Activated CD8-positive, alpha-beta memory T cell treated with anti-CD3 and anti-CD28 coated beads for 24 hours (primary cell): ENCODE measurements around the gene ERN1.

ENCODE experiments used
- DNase-seq: peaks from one replicate; pipeline ENCODE4 v3.0.0-alpha.2; 2020

The ERN1 gene

DNA sequence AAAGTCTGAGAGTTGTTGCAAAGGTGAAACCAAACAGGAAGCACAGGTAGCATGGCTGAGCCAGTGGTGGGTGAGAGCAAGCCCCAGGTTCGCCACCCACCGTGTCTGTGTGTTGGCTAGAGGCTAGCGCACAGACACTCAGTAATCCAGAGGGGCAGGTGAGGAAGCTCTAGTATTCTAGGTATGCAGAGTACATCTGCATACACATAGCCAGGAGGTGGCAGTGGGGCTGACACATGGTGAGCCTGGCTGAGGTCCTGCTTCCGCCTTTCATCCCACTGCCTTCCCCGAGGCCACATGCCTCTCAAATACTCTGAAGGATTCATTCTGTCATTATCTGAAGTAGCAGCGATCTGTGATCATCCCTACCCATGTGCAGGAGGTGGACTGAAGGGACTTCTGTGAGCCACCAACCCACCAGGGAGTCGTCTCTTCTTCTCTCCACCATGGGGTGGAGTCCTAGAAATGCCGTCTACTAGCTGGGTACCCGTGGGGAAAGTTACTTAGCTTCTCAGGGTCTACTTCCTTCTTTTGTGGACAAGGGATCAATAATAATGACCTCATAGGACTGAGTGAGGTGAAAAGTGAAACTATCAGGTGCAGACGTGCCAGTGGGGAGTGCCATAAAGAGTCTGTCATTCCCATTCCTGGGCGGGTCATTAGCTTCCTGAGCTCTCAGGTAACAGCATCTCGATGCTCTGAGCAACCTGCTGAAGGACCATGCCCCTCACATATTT is 73.5 kb downstream of the ERN1 start:
- DNase-seq = no peak

DNA sequence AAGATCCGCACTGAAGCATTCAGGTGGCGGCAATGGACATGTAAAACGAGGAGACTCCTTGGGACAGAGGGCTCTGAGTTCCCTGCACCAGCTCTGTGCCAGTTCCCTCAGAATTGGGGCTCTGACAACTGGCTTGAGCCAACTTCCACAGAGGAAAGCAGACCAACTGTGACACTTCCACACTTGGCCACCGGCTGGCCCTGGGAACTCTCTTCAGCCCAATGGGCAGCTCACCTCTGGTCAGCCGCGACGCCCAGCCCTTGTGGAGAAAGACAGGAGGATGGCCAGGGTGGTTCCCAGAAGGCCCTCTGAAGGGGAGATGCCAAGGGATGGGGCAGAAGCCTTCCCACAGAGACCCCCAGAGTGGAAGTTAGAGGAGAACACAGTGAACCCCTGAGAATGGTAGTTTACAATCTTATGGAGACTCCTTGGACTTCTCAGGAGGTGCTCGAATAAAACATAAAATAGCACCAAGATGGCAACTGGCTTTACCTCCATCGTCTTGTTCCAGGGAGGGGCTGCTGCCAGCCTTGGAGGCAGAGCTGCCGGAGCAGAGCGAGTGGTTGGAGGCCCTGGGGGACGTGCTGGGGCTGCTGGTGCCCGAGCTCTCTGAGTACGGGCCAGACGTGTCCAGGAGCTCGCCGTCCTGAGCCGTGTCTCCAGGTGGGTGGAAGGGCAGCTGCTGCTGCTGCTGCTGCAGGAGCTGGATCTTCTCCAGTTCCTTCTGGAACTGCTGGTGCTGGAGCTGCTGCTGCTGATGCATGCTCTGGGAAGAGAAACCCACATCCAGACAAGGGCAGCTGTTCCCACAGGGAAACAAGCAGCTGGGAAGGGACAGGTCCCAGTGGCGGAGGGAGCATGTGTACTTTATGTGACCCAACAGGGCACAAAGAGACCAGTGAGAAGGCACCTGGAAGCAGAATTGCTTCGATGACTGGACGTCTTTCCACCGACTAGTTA is 74.5 kb downstream of the ERN1 start:
- DNase-seq = no peak

GRCh38 chr17:64054304-64054703 is 75.6 kb downstream of the ERN1 start:
- DNase-seq = no peak

DNA sequence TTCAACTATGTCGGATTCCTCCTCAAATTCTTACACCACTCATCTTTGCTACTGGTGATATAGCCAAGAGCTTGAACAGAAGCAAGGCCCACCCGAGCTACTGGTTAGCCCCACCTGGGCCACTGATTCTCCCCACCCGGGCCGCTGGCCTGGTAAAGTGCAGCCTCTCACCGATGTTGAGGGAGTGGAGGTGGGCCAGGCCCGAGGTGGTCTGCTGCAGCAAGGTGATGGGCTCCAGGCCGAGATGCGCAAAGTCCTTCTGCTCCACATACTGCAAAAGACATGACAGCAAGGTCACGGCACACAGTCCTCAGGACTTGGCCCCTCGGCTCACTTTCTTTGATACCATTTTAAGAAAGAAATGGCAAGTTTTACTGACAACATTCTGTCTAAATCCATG is 76.8 kb downstream of the ERN1 start:
- no peak for DNase-seq

- no peak for DNase-seq
Measured at GRCh38 chr17:64051153-64051552, 78.8 kb downstream of the ERN1 start.

- DNase-seq = no peak
Measured at GRCh38 chr17:64048805-64049204, 81.1 kb downstream of the ERN1 start.

DNA sequence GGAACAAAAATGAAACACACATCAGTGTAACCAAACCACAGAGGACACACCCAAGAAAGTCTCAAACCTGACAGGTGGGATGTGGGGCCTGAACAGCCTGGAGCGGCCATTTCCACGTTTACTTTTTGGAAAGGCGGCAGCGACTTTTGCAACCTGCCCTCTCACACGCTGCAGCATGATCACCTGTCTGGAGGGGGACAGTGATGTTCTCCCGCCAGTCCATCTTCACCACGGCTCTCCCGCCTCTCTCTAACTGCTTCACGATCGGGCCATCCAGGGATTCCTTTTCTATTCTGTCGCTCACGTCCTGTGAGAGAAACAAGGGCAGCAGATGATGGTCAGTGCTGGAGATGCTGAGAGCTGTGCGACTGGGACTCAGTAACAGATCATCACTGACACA is 84.8 kb downstream of the ERN1 start:
- no peak for DNase-seq

GRCh38 chr17:64042700-64043485 is 87.1 kb downstream of the ERN1 start:
- DNase-seq = no peak

- DNase-seq = no peak
Measured at GRCh38 chr17:64041912-64042311, 88.0 kb downstream of the ERN1 start.

DNA sequence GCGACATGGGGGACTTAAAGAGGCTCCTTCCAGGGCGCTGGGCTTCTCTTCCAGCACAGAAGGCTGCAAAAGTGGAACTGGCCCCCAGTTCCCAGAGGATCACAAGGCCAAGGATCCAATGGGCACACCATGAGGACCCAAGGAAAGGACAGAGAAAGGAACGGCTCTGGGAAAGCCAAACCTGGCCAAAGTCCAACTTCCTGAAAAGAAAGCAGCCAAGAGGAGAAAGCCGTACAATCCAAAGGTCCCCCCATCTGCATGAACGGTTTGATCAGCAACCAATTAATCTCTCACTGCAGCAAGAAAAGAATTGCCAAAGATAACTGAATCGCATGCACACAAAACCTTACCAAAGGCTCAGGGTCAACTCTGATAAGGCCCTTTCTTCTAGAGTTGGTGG is 89.7 kb downstream of the ERN1 start:
- no peak for DNase-seq

DNA sequence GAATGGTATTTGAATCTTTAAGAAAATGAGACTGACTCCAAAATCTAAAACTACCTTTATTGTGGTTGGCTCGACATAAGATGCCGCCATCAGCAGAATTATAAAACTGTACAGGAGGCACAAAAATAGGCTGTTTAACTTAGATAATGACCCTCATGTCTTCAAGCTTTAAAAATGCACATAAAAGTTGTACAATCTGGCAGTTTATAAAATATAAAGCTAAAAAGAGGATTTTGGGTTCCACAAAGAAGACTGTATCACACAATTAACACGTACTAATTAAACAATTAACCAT is 90.9 kb downstream of the ERN1 start:
- DNase-seq = no peak

DNA sequence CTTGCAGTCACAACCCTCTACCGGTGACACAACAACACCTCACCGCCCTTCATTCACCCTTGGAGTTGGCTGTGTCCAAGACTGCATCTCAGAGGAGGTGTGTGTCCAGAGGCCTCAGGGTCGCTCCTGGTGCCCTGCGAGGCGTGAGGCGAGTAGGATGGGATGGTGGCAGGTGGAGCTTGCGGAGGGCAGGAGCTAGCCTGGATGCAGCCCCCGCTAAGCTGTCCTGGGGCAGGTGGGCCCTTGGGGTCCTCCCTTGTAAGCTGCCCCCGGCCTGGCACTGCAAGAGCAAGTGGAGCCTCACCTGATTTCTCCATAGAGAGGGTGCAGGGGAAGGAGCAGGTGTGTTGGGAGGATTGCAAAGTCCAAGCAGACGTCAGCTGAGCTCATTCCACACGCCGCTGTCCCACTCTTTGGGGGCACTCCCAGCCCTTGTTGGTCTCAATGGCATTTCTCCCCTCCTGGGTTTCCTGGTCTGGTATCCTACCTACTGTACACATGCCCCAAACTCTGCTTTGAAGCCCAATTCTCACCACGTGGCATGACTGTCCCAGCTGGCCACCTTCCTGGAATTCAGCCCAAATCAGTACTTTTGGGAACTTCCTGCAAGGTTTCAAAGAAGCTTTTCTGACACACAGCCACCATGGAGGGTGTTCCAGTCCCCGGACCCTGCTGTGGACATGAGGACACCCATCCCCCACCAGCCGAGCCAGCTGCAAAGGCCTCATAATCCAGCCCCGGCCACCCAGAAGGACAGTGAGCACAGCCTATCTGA is 91.4 kb downstream of the ERN1 start:
- DNase-seq = peak; percentile 50

- peak; percentile 3 for DNase-seq
Measured at GRCh38 chr17:64037802-64038201, 92.1 kb downstream of the ERN1 start.

DNA sequence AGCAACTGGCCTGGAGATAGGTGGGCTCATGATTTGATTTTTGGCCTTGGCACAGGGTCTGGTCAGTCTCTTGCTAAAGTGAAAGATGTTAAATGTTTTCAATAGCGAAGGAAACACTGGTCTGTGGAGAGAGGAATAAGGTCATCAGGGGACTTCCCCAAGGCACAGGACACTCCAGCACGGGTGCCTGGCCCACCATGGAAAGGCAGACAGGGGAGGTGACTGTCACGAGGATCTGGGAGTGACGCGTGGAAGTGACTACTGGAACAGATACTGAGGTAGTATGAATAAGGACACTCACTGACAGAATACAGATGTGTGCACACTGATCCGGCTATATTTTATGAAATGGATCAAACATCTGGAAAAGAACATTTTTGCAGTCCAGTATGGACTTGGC is 92.8 kb downstream of the ERN1 start:
- peak; percentile 1 for DNase-seq

GRCh38 chr17:64036198-64036922 is 93.6 kb downstream of the ERN1 start:
- peak; percentile 19 for DNase-seq

DNA sequence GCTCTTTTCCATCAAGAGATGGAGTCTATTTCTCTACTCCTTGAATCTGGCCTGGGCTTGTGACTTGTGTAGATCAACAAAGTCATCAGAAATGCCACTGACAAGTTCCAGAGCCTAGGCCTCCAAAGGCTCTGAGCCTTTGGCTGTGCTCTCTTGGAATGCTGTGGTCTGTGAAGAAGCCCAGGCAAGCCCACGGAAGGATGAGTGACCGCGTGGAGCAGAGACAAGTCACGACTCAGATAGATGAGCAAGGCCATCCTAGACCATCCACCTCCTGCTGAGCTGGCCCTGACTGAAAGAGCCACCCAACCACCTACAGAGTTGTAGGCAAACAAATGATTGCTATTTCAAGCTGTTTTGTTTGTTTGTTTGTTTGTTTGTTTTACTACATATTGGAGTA is 97.9 kb downstream of the ERN1 start:
- peak; percentile 41 for DNase-seq

- peak; percentile 84 for DNase-seq
Measured at GRCh38 chr17:64028874-64029464, 101.0 kb downstream of the ERN1 start.

GRCh38 chr17:64025732-64026294 is 104.1 kb downstream of the ERN1 start:
- DNase-seq = peak; percentile 92

GRCh38 chr17:64024781-64025731 is 104.9 kb downstream of the ERN1 start:
- DNase-seq = peak; percentile 57

DNA sequence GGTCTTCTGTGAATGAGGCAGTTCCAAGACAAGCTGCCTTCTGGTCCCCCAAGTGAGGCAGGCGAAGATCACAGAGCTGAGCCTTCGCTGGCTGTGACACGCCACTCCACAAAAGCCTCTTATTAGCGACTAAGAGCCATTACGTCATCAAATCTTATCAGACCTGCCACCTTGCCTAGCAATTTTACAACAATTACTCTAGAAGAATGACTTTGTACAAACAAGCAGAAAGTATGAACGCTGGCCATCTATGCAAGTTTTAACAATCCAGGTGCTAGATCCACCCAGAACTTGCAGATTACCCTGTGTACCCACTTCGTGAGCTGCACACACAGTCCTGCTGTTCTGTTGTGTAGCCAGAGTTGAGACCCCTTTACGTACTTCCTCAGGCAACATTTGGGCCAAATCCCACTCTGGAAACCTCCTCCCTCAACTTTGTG is 105.7 kb downstream of the ERN1 start:
- DNase-seq = peak; percentile 54
